Measurements from ENCODE around the gene C16orf54.
"Not testable (repeated sequence)": the region's sequence is repeated elsewhere in the genome, so short reads cannot be mapped to it uniquely, and the experiment has no call there.

The C16orf54 gene

GRCh38 chr16:29739927-29740629 lies 5.7 kb downstream of the C16orf54 start:
- not testable (repeated sequence) for DNase-seq (ENCODE audit: low read depth)

DNA sequence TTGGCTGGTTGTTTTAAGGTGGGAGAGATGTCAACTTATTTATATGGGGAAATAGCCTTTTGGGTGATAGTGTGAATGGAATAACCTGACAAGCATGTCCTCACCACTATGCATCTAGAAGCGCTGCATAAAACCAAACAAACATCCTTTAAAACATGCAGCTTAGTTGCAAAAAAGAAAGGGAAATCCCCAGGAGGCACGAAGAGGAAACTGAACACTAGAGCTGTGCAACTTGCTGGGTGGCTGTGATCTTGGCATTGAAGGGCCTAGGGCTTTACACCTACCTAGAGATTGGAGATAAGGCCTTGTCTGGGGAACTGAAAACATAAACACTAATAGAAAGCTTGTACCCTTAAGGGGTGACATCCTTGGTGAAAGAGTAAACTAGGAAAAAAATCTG lies 7.3 kb downstream of the C16orf54 start:
- peak; percentile 49 for DNase-seq (ENCODE audit: low read depth)

DNA sequence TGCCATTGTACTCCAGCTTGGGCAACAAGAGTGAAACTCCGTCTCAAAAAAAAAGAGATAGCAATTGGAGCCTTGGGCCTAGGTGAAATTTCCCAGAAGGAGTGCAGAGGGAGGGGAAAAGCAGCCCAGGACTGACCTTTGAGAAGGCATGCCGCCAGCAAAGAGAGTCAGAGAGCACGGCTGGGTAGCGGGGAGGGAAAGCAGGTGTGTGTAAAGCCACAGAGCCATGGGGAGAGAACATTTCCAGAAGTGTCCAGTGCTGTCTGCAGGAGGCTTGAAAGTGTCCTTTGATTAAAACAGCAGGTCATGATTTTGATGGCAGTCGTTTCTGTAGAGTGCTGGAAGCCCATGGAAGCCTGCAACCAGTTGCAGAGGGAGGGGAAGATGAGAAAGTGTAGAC lies 8.1 kb downstream of the C16orf54 start:
- DNase-seq (ENCODE audit: low read depth) = no peak

GRCh38 chr16:29736764-29737163 lies 9.0 kb downstream of the C16orf54 start:
- no peak for DNase-seq (ENCODE audit: low read depth)

- no peak for DNase-seq (ENCODE audit: low read depth)
Measured at GRCh38 chr16:29736112-29736511, 9.7 kb downstream of the C16orf54 start.

GRCh38 chr16:29734786-29735185 lies 11.0 kb downstream of the C16orf54 start:
- no peak for DNase-seq (ENCODE audit: low read depth)

- DNase-seq (ENCODE audit: low read depth) = not testable (repeated sequence)
Measured at GRCh38 chr16:29731768-29732601, 13.8 kb downstream of the C16orf54 start.

DNA sequence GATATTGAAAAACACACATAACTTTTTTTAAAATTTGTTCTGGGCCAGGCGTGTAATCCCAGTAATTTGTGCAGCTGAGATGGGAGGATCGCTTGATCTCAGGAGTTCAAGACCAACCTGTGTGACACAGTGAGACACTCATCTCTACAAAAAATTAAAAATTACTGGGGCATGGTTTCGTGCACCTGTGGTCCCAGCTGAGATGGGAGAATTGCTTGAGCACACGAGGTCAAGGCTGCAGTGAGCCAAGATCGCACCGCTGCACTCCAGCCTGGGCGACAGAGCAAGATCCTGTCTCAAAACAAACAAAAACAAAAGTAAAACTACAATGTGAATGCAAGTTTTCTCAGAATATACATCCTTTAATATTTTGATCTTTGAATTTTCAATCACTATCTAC lies 15.1 kb downstream of the C16orf54 start:
- DNase-seq (ENCODE audit: low read depth) = no peak

DNA sequence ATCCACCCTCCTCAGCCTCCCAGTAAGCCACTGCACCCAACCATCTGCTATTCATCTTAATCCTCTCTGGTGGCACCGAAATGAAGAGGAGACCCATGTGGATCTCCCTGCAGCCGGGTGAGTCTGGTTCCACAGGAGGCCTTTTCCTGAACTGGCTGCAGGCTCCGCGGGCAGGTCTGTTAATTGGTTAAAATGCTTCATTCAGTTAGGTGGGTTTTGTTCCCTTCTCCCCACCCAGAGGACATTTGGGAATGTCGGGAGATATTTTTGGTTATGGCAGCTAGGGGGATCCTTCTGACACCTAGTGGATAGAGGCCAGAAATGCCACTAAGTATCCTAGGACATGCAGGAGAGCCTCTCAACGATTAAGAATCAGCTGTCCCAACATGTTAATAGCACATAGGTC lies 16.7 kb downstream of the C16orf54 start:
- DNase-seq (ENCODE audit: low read depth) = no peak

DNA sequence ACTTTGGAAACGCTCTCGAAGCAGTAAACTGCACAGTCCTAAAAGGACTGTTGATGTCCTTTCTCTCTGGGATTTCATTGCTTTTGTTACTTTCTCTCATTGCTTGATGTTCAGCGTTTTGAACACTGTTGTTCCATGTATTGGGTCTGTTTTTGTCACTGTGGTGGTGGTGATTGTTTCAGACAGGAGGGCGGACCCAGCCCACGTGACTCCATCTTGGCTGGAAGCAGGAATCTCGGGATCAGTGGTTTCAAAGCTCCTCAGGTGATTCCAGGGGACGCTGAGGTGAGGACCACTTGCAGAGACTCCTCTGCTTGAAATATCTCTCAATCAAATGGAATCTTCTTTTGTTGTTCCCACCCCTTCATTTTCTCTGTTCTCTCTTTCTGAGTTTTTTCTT lies 18.3 kb downstream of the C16orf54 start:
- no peak for DNase-seq (ENCODE audit: low read depth)

- DNase-seq (ENCODE audit: low read depth) = no peak
Measured at GRCh38 chr16:29726845-29727377, 18.9 kb downstream of the C16orf54 start.

DNA sequence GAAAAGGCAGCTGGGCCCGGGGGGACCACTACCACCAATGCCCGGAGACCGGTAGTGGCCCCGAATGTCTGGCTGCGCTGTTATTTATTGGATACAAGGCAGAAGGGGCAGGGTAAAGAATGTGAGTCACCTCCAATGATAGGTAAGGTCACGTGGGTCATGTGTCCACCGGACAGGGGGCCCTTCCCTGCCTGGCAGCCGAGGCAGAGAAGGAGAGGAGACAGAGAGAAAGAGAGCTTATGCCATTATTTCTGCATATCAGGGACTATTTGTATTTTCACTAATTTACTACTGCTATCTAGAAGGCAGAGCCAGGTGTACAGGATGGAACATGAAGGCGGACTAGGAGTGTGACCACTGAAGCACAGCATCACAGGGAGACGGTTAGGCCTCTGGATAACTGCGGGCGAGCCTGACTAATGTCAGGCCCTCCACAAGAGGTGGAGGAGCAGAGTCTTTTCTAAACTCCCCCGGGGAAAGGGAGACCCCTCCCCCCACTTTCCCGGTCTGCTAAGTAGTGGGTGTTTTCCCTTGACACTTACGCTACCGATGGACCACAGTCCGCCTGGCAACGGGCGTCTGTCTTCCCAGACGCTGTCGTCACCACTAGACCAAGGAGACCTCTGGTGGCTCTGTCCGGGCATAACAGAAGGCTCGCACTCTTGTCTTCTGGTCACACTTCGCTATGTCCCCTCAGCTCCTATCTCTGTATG lies 24.5 kb downstream of the C16orf54 start:
- DNase-seq (ENCODE audit: low read depth) = not testable (repeated sequence)

- DNase-seq (ENCODE audit: low read depth) = no peak
Measured at GRCh38 chr16:29720703-29721102, 25.1 kb downstream of the C16orf54 start.

- DNase-seq (ENCODE audit: low read depth) = no peak
Measured at GRCh38 chr16:29719063-29719462, 26.7 kb downstream of the C16orf54 start.

DNA sequence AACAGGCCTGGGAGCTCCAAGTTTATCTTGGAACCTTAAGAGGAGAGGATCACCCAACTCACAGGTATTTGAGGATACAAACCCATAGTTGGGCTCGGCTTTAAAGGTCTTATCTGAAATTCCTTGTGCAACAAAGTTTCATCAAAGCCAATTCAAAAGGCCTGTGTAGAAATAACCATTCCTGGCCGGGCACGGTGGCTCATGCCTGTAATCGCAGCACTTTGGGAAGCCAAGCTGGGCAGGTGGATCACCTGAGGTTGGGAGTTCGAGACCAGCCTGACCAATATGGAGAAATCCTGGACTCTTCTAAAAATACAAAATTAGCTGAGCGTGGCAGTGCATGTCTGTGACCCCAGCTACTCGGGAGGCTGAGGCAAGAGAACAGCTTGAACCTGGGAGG lies 28.7 kb downstream of the C16orf54 start:
- DNase-seq (ENCODE audit: low read depth) = no peak

DNA sequence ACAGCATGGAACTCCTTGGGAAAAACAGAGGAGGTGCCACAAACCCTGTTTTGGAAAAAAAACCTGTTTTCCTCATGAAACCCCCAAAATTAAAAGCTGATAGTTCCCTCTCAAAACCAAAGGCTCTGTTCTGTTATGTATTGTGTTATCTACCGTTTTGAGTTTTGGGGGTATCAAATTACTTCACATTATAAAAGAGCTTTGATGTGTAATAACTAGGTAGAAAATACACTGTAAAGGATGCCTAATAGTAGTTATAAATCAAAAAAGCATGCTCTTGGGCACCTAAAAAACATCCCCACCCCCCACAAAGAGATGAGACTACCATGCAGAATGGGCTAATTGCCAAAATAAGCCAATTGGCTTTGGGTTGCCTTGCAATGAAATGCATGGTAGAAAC lies 30.8 kb downstream of the C16orf54 start:
- no peak for DNase-seq (ENCODE audit: low read depth)

GRCh38 chr16:29714396-29714795 lies 31.4 kb downstream of the C16orf54 start:
- DNase-seq (ENCODE audit: low read depth) = no peak

DNA sequence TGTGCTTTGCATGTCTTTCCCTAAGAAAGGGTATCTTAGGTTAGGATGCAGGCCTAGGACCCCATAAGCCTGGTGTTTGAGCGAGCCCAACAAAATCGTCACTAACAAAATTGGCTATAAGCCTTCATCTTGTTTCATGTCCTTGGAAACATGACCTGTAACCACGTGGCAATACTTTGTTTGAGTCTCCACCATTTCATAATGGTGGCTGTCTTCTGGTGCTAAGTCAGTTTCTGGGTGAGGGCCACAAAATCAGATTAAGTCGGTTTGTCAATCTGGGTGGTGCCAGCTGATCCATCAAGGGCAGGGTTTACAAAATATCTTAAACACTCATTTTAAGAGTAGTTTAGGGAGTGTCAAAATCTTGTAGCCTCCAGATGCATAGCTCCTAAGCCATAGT lies 33.0 kb downstream of the C16orf54 start:
- DNase-seq (ENCODE audit: low read depth) = no peak

GRCh38 chr16:29710227-29711219 lies 35.3 kb downstream of the C16orf54 start:
- DNase-seq (ENCODE audit: low read depth) = peak; percentile 26

GRCh38 chr16:29709657-29710056 lies 36.1 kb downstream of the C16orf54 start:
- not testable (repeated sequence) for DNase-seq (ENCODE audit: low read depth)

GRCh38 chr16:29708917-29709600 lies 36.7 kb downstream of the C16orf54 start:
- no peak for DNase-seq (ENCODE audit: low read depth)
